ENCODE measurements around the gene TNFRSF8.

- TF ChIP-seq, protein P1, sequence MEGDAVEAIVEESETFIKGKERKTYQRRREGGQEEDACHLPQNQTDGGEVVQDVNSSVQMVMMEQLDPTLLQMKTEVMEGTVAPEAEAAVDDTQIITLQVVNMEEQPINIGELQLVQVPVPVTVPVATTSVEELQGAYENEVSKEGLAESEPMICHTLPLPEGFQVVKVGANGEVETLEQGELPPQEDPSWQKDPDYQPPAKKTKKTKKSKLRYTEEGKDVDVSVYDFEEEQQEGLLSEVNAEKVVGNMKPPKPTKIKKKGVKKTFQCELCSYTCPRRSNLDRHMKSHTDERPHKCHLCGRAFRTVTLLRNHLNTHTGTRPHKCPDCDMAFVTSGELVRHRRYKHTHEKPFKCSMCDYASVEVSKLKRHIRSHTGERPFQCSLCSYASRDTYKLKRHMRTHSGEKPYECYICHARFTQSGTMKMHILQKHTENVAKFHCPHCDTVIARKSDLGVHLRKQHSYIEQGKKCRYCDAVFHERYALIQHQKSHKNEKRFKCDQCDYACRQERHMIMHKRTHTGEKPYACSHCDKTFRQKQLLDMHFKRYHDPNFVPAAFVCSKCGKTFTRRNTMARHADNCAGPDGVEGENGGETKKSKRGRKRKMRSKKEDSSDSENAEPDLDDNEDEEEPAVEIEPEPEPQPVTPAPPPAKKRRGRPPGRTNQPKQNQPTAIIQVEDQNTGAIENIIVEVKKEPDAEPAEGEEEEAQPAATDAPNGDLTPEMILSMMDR (IDR thresholded peaks at IDR 0.05; ENCODE audit: low read length) = no peak
- no peak for TF ChIP-seq EZH2 (IDR thresholded peaks at IDR 0.05; ENCODE audit: borderline replicate concordance, low read length)
Observed at GRCh38 chr1:12134716-12135115, 71.6 kb downstream of the TNFRSF8 start.
